CD4-positive, alpha-beta T cell (primary cell): Measurements from ENCODE around the gene DNAAF8. TPM values are rescaled to one million over a fixed set of nuclear protein-coding genes. Genes with fewer than 3 reads are reported as not detected.

Experiments
- ATAC-seq: fragments of 200-7000 bp; cut with Tn5 transposase; one replicate; pipeline ENCODE4 v1.10.0; 2022; ENCODE audit warnings: mild to moderate bottlenecking; ENCODE audit not compliant: poor library complexity
- CTCF ChIA-PET: fragments of 350-600 bp; sonication (Branson Sonifier 250); formaldehyde crosslinking; loops from one replicate; lab custom pipeline; 2021; ENCODE audit warnings: antibody characterized with exemption, inconsistent platforms; lab: Charles Lee
- POLR2A ChIA-PET: fragments of 350-600 bp; sonication (Branson Sonifier 250); formaldehyde crosslinking; loops from one replicate; lab custom pipeline; 2021; ENCODE audit warnings: antibody characterized with exemption, inconsistent platforms; lab: Charles Lee
- DNase-seq, 14 experiments: peaks; one replicate each; pipeline ENCODE4 v3.0.0-alpha.2; 2013 to 2020; ENCODE audit warnings: mixed read lengths in 2 of 14
- H3K27ac ChIP-seq, 2 donors: one replicate each; pipeline versions ENCODE4 v1.5.1 to v1.7.0; 2013; ENCODE audit warnings: low read length in 2 of 2, low read depth in 1 of 2, mild to moderate bottlenecking in 1 of 2
- H3K27me3 ChIP-seq, 2 experiments: 1 replicate in 1 of 2; 2 replicates in 1 of 2; pipeline versions ENCODE4 v1.6.1 to v1.7.0; 2013; ENCODE audit warnings: low read length in 2 of 2, control low read depth in 1 of 2, mild to moderate bottlenecking in 1 of 2, moderate library complexity in 1 of 2; ENCODE audit not compliant: insufficient read depth in 2 of 2, control insufficient read depth in 1 of 2
- H3K36me3 ChIP-seq: one replicate; pipeline ENCODE4 v1.6.1; 2013; ENCODE audit warnings: low read length, control low read depth; ENCODE audit not compliant: insufficient read depth
- H3K4me1 ChIP-seq: one replicate; pipeline ENCODE4 v1.6.1; 2013; ENCODE audit warnings: low read length, control low read depth; ENCODE audit not compliant: insufficient read depth
- H3K4me3 ChIP-seq: one replicate; pipeline ENCODE4 v1.5.1; 2013; ENCODE audit warnings: mild to moderate bottlenecking, low read length, moderate library complexity
- H3K9me3 ChIP-seq, 2 experiments: 1 replicate in 1 of 2; 2 replicates in 1 of 2; pipeline versions ENCODE4 v1.6.1 to v1.7.0; 2013; ENCODE audit warnings: low read length in 2 of 2, mild to moderate bottlenecking in 2 of 2, control low read depth in 1 of 2, moderate library complexity in 1 of 2; ENCODE audit not compliant: control insufficient read depth in 1 of 2, insufficient read depth in 1 of 2
- H3K27ac Mint-ChIP-seq: one replicate; pipeline ENCODE4 v1.8.0; 2020; ENCODE audit warnings: mixed read lengths
- H3K27me3 Mint-ChIP-seq: one replicate; pipeline ENCODE4 v1.8.0; 2021; ENCODE audit warnings: mixed read lengths
- H3K36me3 Mint-ChIP-seq: one replicate; pipeline ENCODE4 v1.8.0; 2021; ENCODE audit warnings: low read depth, mixed read lengths
- H3K4me1 Mint-ChIP-seq: one replicate; pipeline ENCODE4 v1.8.0; 2021; ENCODE audit warnings: low read depth, mixed read lengths
- H3K4me3 Mint-ChIP-seq: one replicate; pipeline ENCODE4 v1.8.0; 2020; ENCODE audit warnings: mild to moderate bottlenecking, mixed read lengths
- H3K9me3 Mint-ChIP-seq: one replicate; pipeline ENCODE4 v1.8.0; 2020; ENCODE audit warnings: mixed read lengths
- intact Hi-C, 2 experiments: fragments of 100-400 bp; cut with DNase I in 1 of 2; cut with micrococcal nuclease in 1 of 2; formaldehyde crosslinking; loops; one replicate each; pipeline versions ENCODE4 v1.15.1 to v1.9.0; 2023 to 2025; cut with DNase I, micrococcal nuclease
- total RNA-seq, 174 experiments: library from RNA in 2 of 174; stranded (reverse) in 2 of 174; gene quantifications; one replicate each; pipeline ENCODE4 v1.2.3 and lab custom pipeline; 2021 to 2026
- TF ChIP-seq, protein P1 (sequence below): fragments of 200-600 bp; IDR thresholded peaks from one replicate; pipeline ENCODE4 v1.8.0; 2022; ENCODE audit warnings: antibody characterized with exemption, mild to moderate bottlenecking

Gene DNAAF8
- total RNA-seq, 2 experiments from 2014 or later, result 0.25 TPM; not detected in 1

DNA sequence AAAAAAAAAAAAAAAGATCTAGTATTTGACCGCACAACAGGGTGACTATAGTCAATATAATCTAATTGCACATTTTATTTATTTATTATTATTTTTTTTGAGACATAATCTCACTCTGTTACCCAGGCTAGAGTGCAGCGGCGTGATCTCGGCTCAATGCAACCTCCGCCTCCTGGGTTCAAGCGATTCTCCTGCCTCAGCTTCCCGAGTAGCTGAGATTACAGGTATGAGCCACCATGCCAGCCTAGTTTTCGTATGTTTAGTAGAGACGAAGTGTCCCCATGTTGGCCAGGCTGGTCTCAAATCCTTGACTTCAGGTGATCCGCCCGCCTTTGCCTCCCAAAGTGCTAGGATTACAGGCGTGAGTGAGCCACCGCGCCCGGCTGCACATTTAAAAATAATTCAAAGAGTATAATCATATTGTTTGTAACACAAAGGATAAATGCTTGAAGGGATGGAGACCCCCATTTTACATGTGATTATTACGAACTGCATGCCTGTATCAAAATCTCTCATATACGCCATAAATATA lies 1.1 kb upstream of the DNAAF8 start:
- H3K27ac ChIP-seq, result no peak overlapping the region

GRCh38 chr16:4733747-4734062 lies 632 bp upstream of the DNAAF8 start:
- ATAC-seq, result peak; percentile 19
- H3K36me3 Mint-ChIP-seq, result peaks cover 22% of the 10 kb centered on the region
- H3K27me3 Mint-ChIP-seq, result no peaks in the 10 kb centered on the region
- peak in 4 of 14 experiments; percentile 4 to 25 (median 10) for DNase-seq
- H3K36me3 ChIP-seq, result peaks cover 13% of the 10 kb centered on the region
- TF ChIP-seq, protein P1, sequence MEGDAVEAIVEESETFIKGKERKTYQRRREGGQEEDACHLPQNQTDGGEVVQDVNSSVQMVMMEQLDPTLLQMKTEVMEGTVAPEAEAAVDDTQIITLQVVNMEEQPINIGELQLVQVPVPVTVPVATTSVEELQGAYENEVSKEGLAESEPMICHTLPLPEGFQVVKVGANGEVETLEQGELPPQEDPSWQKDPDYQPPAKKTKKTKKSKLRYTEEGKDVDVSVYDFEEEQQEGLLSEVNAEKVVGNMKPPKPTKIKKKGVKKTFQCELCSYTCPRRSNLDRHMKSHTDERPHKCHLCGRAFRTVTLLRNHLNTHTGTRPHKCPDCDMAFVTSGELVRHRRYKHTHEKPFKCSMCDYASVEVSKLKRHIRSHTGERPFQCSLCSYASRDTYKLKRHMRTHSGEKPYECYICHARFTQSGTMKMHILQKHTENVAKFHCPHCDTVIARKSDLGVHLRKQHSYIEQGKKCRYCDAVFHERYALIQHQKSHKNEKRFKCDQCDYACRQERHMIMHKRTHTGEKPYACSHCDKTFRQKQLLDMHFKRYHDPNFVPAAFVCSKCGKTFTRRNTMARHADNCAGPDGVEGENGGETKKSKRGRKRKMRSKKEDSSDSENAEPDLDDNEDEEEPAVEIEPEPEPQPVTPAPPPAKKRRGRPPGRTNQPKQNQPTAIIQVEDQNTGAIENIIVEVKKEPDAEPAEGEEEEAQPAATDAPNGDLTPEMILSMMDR, result no peak
- H3K27me3 ChIP-seq, result no peaks in the 10 kb centered on the region
- no peaks in the 10 kb centered on the region for H3K9me3 Mint-ChIP-seq
- peak overlapping the region; percentile 90 for H3K27ac Mint-ChIP-seq
- CTCF ChIA-PET, result interaction anchor here (1.0 to 1.6 kb wide), 4 partner anchors 40 to 117 kb away, joined by 3 to 7 read pairs (median 5); partner anchors contain the start of genes MGRN1 and ROGDI
- peak overlapping the region; percentile 99 for H3K4me3 ChIP-seq
- POLR2A ChIA-PET, result interaction anchor here (0.8 to 3.0 kb wide), 18 partner anchors 9 to 480 kb away, joined by 3 to 61 read pairs (median 6); partner anchors contain the start of genes CDIP1, GLYR1, MGRN1 and NAGPA
- peak overlapping the region in 1 of 2 donors; percentile 68 for H3K27ac ChIP-seq
- peak overlapping the region; percentile 98 for H3K4me3 Mint-ChIP-seq
- intact Hi-C loops, result loop anchor here (1.0 to 10.0 kb wide), 9 partner anchors 33 to 341 kb away; partner anchors contain the start of genes ROGDI (in 2 of the 2), ZNF500 (in 2 of the 2), ALG1 (in 1 of the 2) and GLYR1 (in 1 of the 2)
- H3K4me1 Mint-ChIP-seq, result peaks cover 31% of the 10 kb centered on the region
- H3K4me1 ChIP-seq, result peaks cover 21% of the 10 kb centered on the region
- no peaks in the 10 kb centered on the region for H3K9me3 ChIP-seq

More for the DNA sequence above, 1.1 kb upstream of the DNAAF8 start:
- intact Hi-C loops, result loop anchor here in 1 of 2 experiments (10.0 kb wide), 3 partner anchors 222 to 342 kb away; partner anchors contain the start of genes ALG1, NAGPA and SEC14L5
- Histone ChIP-seq H3K4me1 (peaks cover 21% of the 10 kb centered on the region), H3K36me3 (peaks cover 16% of the 10 kb centered on the region), H3K4me3 (peak overlapping the region; percentile 99), H3K27me3 (no peaks in the 10 kb centered on the region), H3K9me3 (no peaks in the 10 kb centered on the region)
- ATAC-seq (no peak), DNase-seq (no peak)
- H3K36me3 Mint-ChIP-seq, result peaks cover 26% of the 10 kb centered on the region
- H3K27ac Mint-ChIP-seq, result peak overlapping the region; percentile 90
- H3K9me3 Mint-ChIP-seq, result no peaks in the 10 kb centered on the region
- CTCF ChIA-PET, result interaction anchor here (1.1 kb wide), 2 partner anchors 69 to 117 kb away, joined by 3 to 4 read pairs; partner anchors contain the start of gene ROGDI
- TF ChIP-seq, protein P1, result no peak
- no peaks in the 10 kb centered on the region for H3K27me3 Mint-ChIP-seq
- H3K4me3 Mint-ChIP-seq, result peak overlapping the region; percentile 98
- POLR2A ChIA-PET, result interaction anchor here (1.0 to 3.0 kb wide), 10 partner anchors 34 to 194 kb away, joined by 3 to 61 read pairs (median 9); partner anchors contain the start of genes CDIP1, MGRN1, NUDT16L1 and ROGDI
- H3K4me1 Mint-ChIP-seq, result peaks cover 31% of the 10 kb centered on the region

DNA sequence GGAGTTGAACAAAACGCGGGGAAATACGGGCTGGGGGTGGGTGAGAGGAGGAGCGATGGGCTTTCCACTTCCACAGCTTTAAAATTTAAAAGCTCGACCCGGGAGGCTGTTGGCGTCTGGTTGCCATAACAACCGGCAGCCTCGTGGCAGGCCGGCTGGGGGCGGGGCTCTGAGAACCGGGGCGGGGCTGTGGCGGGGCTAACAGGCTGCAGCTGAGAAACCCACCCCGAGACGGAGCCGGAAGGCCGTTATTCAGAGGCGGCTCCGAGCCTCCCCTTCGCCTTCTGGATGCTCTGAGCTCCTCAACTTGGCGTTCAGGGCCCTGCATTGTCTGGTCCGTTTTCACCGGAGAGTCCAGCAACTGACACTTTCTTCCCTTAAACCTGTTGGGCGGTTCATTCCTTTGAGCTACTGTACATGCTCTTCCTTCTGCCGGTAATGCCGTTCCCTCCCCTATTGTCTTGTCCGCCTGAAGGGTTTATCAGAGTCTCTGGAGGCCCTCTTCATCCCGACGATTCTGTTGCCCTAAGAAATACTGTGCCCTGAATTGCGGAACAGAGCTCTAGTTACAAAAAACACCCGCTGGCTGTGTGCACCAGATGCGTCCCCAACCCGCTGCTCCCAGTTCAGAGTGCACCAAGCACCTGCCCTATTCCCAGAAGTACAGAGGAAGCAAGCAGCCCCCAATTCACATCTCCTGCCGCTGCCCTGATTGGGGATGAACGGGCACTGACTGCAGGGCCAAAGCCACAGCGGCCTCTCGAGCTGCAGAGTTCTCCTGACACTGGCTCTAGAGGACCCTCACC lies 596 bp downstream of the DNAAF8 start:
- H3K27me3 Mint-ChIP-seq, result no peaks in the 10 kb centered on the region
- H3K9me3 ChIP-seq, result no peaks in the 10 kb centered on the region
- H3K27ac Mint-ChIP-seq, result peak overlapping the region; percentile 90
- peaks cover 13% of the 10 kb centered on the region for H3K36me3 Mint-ChIP-seq
- peaks cover 2% of the 10 kb centered on the region for H3K36me3 ChIP-seq
- peak; percentile 75 for ATAC-seq
- peak overlapping the region; percentile 98 for H3K4me3 Mint-ChIP-seq
- TF ChIP-seq, protein P1, result no peak
- no peaks in the 10 kb centered on the region for H3K9me3 Mint-ChIP-seq
- intact Hi-C loops, result loop anchor here (1.0 to 10.0 kb wide), 9 partner anchors 32 to 340 kb away; partner anchors contain the start of genes ROGDI (in 2 of the 2), ZNF500 (in 2 of the 2), ALG1 (in 1 of the 2) and GLYR1 (in 1 of the 2)
- ChIA-PET CTCF (interaction anchor here (0.9 to 1.6 kb wide), 6 partner anchors 41 to 481 kb away, joined by 3 to 7 read pairs (median 4); partner anchors contain the start of genes CDIP1, MGRN1 and ROGDI), POLR2A (interaction anchor here (0.6 to 3.0 kb wide), 26 partner anchors 10 to 481 kb away, joined by 3 to 61 read pairs (median 4); partner anchors contain the start of genes GLYR1, MGRN1, NAGPA and NUDT16L1)
- peaks cover 21% of the 10 kb centered on the region for H3K4me1 ChIP-seq
- H3K27ac ChIP-seq, result peak overlapping the region; percentile 68 to 85
- DNase-seq, result peak; percentile 88 to 98 (median 94)
- H3K27me3 ChIP-seq, result no peaks in the 10 kb centered on the region
- peak overlapping the region; percentile 99 for H3K4me3 ChIP-seq
- peaks cover 31% of the 10 kb centered on the region for H3K4me1 Mint-ChIP-seq
